Middle frontal gyrus (tissue), 1 donor: ENCODE measurements around the gene ADARB1.
"Not testable (repeated sequence)": the region's sequence is repeated elsewhere in the genome, so short reads cannot be mapped to it uniquely, and the experiment has no call there.

Experiments
- DNase-seq: peaks from one replicate; pipeline ENCODE4 v3.0.0-alpha.2; 2015; ENCODE audit warnings: low spot score; ENCODE audit errors: extremely low spot score

Gene ADARB1

DNA sequence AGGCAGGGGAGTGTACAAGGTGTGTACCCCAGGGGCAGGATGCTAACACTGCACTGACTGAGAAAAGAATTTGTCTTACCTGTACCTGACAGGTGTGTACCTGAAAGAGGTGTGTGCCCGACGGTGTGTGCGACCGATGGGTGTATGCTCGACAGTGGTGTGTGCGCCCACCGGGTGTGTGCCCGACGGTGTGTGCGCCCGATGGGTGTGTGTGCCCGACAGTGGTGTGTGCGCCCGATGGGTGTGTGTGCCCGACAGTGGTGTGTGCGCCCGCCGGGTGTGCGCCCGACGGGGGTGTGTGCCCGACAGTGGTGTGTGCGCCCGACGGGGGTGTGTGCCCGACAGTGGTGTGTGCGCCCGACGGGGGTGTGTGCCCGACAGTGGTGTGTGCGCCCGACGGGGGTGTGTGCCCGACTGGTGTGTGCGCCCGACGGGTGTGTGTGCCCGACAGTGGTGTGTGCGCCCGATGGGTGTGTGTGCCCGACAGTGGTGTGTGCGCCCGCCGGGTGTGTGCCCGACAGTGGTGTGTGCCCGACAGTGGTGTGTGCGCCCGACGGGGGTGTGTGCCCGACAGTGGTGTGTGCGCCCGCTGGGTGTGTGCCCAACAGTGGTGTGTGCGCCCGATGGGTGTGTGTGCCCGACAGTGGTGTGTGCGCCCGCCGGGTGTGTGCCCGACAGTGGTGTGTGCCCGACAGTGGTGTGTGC is 59.3 kb downstream of the ADARB1 start:
- not testable (repeated sequence) for DNase-seq

DNA sequence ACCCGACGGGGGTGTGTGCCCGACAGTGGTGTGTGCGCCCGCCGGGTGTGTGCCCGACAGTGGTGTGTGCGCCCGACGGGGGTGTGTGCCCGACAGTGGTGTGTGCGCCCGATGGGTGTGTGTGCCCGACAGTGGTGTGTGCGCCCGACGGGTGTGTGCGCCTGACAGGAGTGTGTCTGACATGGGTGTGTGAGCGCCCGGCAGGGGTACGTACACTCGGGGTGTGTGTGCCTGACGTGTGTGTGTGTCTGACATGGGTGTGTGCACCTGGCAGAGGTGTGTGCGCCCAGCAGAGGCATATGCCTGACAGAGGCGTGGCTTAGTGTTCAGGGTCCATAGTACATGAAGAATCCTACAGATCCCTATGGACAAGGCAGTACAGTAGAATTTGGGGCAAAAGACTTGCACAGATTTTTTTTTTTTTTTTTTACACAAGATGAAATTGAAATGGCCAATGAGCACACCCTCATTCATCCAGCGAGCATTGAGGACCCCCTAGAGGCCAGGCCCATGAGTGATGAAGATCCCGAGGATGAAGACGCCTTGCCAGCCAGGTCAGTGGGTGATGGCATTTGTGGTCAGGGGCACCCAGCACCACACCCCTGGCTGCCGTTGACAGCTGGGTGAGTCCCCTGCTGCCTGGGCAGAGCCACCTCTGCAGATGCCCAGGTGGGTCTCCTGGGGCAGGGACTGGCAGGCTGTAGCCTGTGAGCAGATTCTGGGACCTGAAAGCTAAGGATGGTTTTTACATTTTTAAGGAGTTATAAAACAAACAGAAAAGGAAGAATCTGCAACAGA is 60.1 kb downstream of the ADARB1 start:
- DNase-seq: no peak

DNA sequence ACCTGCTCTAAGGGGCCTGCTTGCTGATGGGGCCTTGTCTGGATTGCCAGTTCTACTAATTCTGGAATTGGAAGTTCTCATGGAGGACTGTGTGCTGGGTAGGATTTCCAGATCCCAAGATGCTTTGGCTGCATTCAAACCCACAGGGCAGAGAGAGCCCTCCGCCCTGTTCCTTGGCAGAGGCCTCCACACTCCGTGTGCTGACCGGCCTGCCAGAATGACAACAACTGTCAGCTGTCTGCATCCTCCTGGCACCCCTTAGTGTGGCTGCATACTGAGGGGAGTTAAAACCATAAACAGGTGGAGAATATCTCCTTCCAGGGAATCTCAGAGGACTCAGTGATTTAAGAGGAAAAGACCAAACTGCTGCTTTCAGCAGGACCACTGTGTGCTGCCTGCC is 60.7 kb downstream of the ADARB1 start:
- no peak for DNase-seq

GRCh38 chr21:45135868-45136267 is 61.5 kb downstream of the ADARB1 start:
- DNase-seq: no peak

- DNase-seq: no peak
These were observed 62.1 kb downstream of the ADARB1 start for GRCh38 chr21:45136500-45136899.

DNA sequence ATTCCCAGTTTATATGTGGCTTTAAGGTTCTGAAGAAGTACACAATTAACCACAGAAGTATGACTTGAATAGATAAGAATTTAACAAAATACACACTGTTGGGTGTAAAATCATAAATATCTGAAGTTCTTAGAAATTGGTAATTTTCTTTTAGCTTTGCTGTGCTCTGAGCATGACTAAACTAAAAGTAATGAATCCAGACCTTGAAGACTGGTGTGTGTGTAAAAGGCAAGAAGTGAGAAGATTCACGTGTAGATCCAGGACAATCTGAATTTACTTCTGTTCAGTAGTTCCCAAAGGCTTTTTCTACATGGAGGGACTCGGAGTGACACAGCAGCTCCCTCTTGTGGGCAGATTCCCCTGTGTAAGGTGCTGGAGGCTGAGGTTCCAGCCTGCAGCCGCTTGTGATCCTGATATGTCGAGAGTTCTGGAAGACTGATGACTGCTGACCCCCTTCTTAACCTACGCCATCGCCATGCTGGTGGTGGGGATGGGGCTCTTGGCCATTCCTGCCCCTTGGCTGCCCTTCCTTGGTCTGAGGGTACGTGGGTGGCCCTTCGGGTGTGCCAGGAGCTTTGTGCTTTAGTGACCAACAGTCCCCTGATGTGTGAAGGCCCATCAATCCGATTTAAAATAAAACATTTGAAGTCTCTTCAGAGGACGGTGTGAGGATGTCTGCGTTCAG is 62.7 kb downstream of the ADARB1 start:
- peak; percentile 79 for DNase-seq

DNA sequence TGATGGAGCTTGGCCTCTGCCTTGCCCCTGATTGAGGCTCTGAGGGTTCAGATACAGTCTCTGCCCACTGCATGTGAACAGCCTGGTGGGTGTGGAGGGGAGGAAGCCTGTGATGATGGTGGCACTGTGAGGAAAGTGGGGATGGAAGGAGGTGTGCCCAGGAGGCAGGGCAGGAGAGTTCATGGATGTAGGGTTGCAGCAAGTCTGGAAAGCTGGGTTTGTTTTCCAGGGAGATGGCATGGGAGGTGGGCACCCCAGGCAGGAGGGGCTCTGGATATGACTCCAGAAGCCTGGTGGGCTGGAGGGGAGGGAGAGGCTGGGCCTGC is 63.2 kb downstream of the ADARB1 start:
- no peak for DNase-seq

GRCh38 chr21:45138199-45139002 is 64.0 kb downstream of the ADARB1 start:
- DNase-seq: no peak

GRCh38 chr21:45139003-45139360 is 64.6 kb downstream of the ADARB1 start:
- not testable (repeated sequence) for DNase-seq

DNA sequence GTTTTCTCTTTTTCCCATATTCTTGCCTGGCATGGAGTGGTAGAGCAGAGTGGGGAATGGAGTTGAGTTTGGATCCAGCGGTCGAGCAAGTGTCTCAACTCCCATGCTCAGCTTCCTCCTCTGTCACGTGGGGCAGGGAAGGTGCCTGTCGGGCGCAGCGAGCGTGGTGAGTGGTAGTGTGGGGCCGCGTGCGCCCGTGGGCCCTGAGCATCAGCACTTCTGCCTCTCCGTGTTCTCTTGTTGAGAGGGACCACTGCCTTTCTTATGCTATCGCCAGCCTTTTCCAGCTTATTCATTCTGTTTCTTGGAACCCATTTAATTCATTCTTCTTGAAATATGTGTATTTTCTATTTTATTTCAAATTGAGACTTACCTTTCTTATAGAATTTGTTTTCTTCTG is 65.1 kb downstream of the ADARB1 start:
- DNase-seq: no peak

DNA sequence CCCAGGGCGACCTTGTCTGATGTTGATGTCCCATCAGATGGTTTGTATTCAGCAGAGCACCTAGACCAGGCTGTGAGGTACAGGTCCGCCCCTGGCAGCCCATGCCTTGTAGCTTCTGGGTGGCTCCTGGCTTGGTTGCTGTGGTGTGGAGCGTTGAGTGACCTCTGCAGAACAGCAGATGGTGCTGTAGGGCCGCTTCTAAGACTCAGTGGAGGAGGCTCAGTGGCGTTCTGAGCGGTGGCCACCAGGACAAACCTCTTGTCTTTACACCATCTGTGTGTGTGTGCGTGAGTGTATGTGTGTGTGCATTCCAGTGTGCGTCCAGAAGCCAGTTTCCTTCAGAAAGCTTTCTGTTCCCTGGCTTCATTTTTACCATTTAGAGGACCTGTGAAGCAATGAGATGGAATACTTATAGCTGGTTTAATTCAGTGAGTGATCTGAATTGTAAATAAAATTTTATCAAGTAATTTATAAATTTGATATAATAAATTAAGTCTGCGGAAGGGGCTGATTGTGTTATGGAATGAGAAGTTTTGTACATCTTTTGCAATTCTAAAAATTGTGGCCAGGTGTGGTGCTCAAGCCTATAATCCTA is 66.1 kb downstream of the ADARB1 start:
- DNase-seq: peak; percentile 65

DNA sequence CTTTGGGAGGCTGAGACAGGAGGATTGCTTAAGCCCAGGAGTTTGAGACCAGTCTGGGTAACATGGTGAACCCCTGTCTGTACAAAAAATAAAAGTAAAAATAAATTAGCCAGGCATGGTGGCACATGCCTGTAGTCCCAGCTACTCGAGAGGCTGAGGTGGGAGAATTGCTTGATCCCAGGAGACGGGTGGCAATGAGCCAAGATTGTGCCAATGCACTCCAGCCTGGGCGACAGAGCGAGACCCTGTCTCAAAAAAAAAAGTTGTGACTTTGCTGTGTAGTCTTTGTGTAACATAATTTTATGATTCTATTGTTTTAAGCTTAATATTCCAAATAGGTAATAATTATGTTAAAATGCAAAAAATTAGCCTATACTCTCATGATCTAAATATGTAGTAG is 66.6 kb downstream of the ADARB1 start:
- not testable (repeated sequence) for DNase-seq

DNA sequence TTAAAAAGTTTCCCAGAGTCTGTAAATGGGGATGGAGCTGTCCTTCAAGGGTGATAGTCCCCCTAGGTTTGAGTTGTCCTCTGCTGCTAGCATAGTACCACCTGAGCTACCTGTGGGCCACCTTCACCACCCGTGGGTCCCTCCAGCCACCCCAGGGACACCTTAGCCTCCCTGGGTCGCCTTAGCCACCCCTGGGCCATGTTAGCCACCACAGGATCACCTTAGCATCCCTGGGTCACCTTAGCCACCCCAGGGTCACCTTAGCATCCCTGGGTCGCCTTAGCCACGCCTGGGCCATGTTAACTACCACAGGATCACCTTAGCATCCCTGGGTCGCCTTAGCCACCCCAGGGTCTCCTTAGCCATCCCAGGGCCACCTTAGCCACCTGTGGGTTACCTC is 67.1 kb downstream of the ADARB1 start:
- no peak for DNase-seq

- no peak for DNase-seq
These were observed 68.3 kb downstream of the ADARB1 start for GRCh38 chr21:45142469-45143308.

DNA sequence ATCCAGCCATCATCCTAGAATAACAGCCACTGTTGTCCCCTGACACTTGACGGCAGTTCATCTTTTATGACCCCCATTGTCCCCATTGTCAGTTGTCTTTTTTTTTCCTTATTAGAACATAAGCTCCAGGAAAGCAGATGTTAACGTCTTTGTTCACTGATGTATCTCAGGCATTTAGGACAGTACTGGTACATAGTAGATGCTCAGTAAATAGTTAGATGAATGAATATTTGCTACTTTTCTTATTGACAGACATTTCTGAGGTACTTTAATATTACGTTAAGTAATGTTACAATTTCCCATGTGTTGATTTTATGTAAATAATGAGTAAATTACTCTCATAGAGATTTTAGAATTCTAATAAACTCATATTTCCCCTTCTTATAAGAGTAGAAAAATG is 69.5 kb downstream of the ADARB1 start:
- DNase-seq: no peak

GRCh38 chr21:45145146-45145545 is 70.8 kb downstream of the ADARB1 start:
- DNase-seq: no peak

DNA sequence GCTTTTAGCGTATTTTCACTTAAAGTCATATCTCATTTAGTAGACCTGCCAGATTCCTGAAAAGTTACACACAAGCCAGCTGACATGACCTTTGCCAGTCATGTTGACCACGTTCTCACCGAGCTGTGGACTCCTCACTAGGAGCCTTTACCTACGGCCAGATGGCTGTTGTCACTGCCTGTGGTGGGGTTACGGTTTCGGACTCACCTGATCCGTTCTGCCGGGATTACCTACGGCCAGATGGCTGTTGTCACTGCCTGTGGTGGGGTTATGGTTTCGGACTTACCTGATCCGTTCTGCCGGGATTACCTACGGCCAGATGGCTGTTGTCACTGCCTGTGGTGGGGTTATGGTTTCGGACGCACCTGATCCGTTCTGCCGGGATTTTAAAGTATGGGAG is 71.5 kb downstream of the ADARB1 start:
- not testable (repeated sequence) for DNase-seq

- no peak for DNase-seq
These were observed 71.9 kb downstream of the ADARB1 start for GRCh38 chr21:45146306-45146705.

GRCh38 chr21:45146801-45147200 is 72.4 kb downstream of the ADARB1 start:
- DNase-seq: no peak
